ENCODE data around the gene C11orf87.

DNA sequence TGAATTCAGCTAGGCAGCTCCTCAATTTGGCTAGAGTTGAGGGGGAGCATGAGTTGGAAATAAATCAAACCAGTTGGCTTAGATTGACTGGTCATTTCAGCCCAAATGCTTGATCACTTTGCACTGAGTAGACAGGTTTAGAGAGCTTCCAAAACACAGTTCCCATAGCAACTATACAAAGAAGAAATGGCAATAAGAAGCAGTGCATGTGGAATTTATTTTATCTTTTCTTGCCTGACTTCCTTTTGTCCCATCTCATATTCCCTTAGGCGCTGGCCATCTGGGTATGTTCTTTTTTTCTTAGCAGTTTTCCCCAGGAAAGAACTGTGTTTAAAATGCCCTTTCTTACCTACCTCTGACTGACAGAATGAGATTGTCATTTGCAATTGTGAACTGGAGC lies 38.7 kb upstream of the C11orf87 start:
- no peak for TF ChIP-seq CTCF (IDR thresholded peaks at IDR 0.05)
- no peak for TF ChIP-seq POLR2A (IDR thresholded peaks at IDR 0.05)
- TF ChIP-seq POLR2AphosphoS5 (IDR thresholded peaks at IDR 0.05) = no peak
- TF ChIP-seq EP300 (IDR thresholded peaks at IDR 0.05) = no peak
